ENCODE measurements around the gene ACOXL.
A peak's percentile ranks its signal among the peaks of the same experiment; 100 is the strongest.

The ACOXL gene

DNA sequence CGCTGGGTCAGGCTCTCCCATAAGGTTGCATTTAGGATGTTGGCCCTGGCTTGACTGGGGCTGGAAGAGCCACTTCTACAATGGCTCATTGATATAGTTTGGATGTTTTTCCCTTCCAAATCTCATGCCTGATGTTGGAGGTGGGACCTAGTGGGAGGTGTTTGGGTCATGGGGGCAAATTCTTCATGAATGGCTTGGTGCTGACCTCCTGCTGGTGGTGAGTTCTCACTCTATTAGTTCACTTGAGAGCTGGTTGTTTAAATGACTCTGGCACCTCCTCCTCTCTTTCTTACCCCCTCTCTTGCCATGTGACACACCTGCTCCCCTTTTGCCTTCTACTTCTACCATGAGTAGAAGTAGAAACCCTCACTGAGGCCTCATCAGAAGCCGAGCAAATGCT, 20.5 kb downstream of the ACOXL start:
- no peak for DNase-seq

DNA sequence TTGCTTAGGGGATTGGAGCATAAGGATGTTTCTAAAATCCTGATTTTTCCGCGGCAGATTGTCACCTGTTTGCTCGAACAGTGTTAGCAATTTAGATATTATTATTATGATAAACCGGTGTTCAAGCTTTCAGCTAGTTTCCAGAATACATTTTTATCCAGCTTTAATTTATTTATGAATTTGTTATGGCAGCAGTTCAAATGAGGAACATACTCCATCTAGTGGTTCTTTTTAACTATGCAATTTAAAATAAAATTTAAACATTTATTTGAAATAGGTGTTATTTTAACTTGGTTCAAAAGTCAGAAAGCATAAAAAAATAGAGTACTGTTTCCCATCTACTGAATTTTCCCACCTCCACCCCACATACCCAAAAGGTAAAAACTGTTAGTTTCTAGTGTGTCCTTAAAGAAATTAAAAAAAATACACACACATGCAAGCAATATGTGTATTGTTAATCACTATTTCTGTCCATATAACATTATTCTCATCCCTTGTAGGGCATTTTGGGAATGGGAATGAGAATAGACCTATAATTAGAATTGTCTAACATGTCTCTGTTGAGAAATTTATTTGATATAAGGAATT, 23.2 kb downstream of the ACOXL start:
- no peak for DNase-seq

DNA sequence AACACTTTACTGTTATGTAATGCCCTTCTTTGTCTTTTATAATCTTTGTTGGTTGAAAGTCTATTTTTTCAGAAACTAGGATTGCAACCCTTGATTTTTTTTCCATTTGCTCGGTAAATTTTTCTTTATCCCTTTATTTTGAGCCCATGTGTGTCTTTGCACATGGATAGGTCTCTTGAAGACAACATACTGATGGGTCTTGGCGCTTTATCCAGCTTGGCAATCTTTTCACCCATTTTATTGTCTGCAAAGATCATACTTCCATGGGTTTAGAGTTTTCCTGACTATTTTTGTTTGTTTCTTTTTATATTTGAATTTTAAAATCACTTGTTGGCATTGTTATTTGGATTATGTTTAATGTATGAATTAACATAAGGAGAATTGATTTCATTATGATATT, 27.0 kb downstream of the ACOXL start:
- DNase-seq = no peak

GRCh38 chr2:110764931-110765330, 32.6 kb downstream of the ACOXL start:
- no peak for DNase-seq

DNA sequence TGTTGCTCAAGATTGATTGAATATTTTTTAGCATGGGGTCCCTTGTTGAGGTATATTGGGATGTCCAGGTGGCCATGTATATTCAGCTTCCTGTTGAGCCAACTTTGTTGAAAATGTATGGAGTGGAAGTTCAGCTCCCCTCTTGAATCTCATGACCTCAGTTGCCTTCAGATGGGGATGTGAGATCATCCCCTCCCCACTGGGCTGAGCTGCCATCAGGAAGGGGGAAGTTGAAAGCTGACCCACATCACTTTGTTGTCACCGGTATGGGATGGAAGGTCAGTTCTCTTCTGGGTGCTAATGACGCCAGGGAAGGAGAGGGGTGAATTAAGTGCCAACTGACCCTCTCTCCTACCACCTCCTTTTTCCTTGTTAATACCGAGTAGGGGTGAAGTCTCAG, 33.9 kb downstream of the ACOXL start:
- no peak for DNase-seq

- no peak for DNase-seq
Observed at GRCh38 chr2:110768591-110768990, 36.2 kb downstream of the ACOXL start.

DNA sequence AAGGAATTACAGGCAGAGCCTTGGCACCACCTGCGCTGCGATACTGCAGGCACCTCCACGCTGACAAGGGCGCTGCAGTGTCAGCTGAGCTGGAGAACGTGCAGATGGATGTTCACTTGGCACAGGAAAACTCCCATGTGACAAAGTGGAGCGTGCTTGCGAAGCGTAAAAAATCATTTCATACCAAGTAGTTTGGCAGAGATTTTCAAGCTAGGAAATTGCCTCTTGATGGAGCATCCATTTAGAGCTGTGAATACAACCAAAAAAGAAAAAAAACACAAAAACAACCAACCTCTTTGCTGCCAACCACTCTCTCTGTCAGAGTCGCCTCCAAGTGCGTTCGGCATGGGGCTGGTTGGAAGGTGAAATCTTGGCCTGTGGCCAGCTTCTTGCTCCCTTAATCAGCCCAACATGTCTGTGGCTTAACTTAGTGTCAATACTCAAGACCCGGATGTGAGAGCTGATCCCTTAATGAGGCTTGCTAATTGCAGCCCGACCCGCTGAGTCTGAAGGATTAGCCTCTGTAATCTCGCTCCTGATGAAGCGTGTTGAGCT, 38.1 kb downstream of the ACOXL start:
- DNase-seq = peak in 4 of 56 donors; percentile 3 to 14 (median 12)

- DNase-seq = no peak
Observed at GRCh38 chr2:110770959-110771431, 38.6 kb downstream of the ACOXL start.

- no peak for DNase-seq
Observed at GRCh38 chr2:110771547-110772382, 39.4 kb downstream of the ACOXL start.

- DNase-seq = no peak
Observed at GRCh38 chr2:110772383-110772755, 40.0 kb downstream of the ACOXL start.

DNA sequence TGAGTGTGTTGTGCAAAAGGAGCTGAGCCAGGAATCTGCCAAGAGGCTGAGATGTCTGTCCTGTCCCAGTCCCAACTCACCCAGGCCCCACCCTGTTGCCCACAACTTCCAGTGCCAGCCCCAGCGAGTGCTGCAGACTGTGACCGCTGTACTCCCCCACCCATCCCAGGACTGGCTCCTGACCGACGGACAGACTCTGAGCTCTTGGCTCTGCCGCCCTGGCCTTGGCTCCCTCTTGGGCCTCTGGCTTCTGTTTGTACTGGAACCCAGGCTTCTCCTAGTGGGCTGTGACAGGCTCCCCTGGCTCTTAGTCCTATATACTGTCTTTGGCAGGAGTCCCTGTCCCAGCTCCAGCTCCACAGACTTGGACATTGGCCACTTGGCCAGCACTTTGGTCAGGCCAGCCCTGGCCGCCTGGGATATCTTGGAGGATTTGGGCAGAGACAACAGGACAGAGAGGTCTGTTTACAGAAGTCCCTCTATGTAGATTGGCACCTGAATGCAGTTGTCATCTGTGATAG, 41.1 kb downstream of the ACOXL start:
- peak in 20 of 56 donors; percentile 2 to 82 (median 30) for DNase-seq

DNA sequence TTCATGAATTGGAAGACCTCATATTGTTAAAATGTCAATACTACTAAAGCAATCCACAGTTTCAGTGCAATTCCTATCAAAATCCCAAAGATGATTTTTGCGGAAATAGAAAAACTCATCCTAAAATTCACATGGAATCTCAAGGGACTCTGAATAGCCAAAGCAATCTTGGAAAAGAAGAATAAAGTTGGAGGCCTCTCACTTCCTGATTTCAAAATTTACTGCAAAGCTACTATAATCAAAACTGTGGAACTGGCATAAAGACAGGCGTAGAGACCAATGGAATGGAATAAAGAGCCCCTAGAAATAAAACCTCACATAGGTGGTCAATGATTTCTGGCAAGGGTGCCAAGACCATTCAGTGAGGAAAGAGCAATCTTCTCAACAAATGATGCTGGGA, 42.3 kb downstream of the ACOXL start:
- DNase-seq = no peak

- peak in 16 of 56 donors; percentile 5 to 53 (median 32) for DNase-seq
Observed at GRCh38 chr2:110777531-110778311, 45.3 kb downstream of the ACOXL start.

DNA sequence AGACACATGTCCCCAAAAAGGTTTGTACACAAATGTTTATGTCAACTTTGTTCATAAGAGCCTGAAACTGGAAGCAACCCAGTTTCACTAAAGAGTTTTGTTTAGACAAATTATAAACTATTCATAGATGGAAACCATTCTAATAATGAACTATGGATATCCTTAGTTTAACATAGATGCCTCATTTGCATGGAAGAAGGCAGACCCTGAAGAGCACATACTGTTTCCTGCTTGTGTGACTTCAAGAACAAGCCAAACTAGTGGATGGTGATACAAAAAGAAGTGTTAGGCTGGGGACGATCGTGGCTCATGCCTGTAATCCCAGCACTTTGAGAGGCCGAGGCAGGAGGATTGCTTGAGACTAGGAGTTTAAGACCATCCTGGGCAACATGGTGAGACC, 48.1 kb downstream of the ACOXL start:
- DNase-seq = no peak

GRCh38 chr2:110783196-110783873, 51.0 kb downstream of the ACOXL start:
- DNase-seq = no peak

DNA sequence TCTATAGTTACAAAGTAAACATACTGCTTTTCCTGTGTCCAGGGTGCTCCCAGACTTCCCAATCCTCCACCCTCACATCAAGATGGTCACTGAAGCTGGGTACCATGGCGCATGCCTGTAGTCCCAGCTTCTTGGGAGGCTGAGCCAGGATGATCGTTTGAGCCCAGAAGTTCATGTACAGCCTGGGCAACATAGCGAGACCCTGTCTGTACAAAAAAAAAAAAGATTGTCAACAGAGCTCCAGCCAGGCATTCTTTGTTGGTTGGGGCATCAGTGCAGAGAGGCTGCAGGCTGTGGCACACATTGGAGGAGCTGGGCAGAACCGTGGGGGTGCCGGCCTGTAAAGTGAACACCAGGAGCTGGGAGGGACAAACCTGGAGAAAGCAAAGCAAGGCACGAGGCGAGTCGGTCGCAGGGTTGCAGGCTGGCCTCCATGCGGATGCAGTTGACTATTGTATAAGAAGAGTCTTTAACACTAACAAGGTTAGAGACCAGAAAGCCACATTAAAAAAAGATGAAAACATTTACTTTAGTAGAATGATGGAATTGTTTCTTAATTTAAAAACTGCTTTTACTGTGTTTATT, 51.8 kb downstream of the ACOXL start:
- no peak for DNase-seq

GRCh38 chr2:110785439-110785838, 53.1 kb downstream of the ACOXL start:
- DNase-seq = no peak

- peak in 14 of 56 donors; percentile 10 to 51 (median 26) for DNase-seq
Observed at GRCh38 chr2:110788976-110789375, 56.6 kb downstream of the ACOXL start.

DNA sequence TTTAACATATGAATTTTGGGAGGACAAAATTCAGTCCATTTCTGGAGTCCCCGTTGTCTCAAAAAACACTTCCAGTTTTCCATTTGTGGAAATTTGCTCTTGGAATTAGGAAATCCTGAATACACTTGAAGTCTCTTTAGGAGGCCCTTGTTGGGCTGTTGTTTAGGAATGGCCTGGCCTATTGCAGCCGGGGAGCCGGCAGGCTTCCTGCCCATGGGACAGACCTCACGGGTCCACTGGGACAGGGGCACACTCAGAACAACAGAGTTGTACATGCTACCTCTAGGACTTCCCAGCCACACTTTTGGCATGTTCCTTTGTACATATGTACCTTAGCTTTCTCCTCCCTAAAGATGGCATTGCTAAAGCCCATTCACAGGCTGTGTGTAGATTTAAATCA, 57.3 kb downstream of the ACOXL start:
- DNase-seq = no peak

GRCh38 chr2:110790907-110791306, 58.5 kb downstream of the ACOXL start:
- DNase-seq = no peak

GRCh38 chr2:110791435-110791834, 59.1 kb downstream of the ACOXL start:
- no peak for DNase-seq
